Measurements from ENCODE around the gene LRRC37A3.

DNA sequence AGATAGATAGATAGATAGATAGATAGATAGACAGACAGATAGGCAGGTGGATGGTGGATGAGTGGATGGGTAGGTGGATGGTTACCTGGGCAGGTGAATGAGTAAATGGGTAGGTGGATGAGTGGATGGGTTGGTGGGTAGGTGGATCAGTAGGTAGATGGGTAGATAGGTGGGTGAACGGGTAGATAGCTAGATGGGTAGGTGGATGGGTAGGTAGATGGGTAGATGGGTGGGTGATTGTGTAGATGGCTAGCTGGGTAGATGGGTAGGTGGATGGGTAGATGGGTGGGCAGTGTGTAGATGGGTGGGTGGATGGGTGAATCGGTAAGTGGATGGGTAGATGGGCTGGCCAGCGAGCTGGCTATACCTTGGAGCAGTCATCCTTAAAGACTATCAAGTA, 21.8 kb upstream of the LRRC37A3 start:
- no peak for TF ChIP-seq SUZ12 (IDR thresholded peaks at IDR 0.05; ENCODE audit: extremely low read depth, insufficient read depth, insufficient read length)
- TF ChIP-seq YY1 (IDR thresholded peaks at IDR 0.05; ENCODE audit: insufficient read depth, insufficient read length): no peak
